HUES64 (cell line): ENCODE results near the gene PDGFD.

Experiments
- H3K27ac ChIP-seq: 2 replicates; pipeline ENCODE4 v1.7.0; 2013; ENCODE audit warnings: low read depth, low read length, inconsistent platforms
- H3K27me3 ChIP-seq: 2 replicates; pipeline ENCODE4 v1.6.1; 2013; ENCODE audit warnings: mild to moderate bottlenecking, low read length; ENCODE audit not compliant: insufficient read depth
- H3K36me3 ChIP-seq: 2 replicates; pipeline ENCODE4 v1.6.1; 2013; ENCODE audit warnings: mild to moderate bottlenecking, low read length; ENCODE audit not compliant: insufficient read depth
- H3K4me1 ChIP-seq: 2 replicates; pipeline ENCODE4 v1.6.1; 2013; ENCODE audit warnings: mild to moderate bottlenecking, low read length, moderate library complexity; ENCODE audit not compliant: insufficient read depth
- H3K4me3 ChIP-seq: 2 replicates; pipeline ENCODE4 v1.5.1; 2013; ENCODE audit warnings: mild to moderate bottlenecking, low read length, moderate library complexity
- H3K9ac ChIP-seq: 2 replicates; pipeline ENCODE4 v1.6.1; 2013; ENCODE audit warnings: mild to moderate bottlenecking, low read depth, low read length
- H3K9me3 ChIP-seq: 2 replicates; pipeline ENCODE4 v1.6.1; 2013; ENCODE audit warnings: low read depth, low read length; ENCODE audit not compliant: insufficient read depth
- WGBS: fragments of 150-250, 120-280 bp; methylation state at CpG from one replicate; pipeline ENCODE4 v1.1.7; 2013; ENCODE audit warnings: missing lambda C conversion rate; 5-methylcytosine and 5-hydroxymethylcytosine counted together

PDGFD gene

DNA sequence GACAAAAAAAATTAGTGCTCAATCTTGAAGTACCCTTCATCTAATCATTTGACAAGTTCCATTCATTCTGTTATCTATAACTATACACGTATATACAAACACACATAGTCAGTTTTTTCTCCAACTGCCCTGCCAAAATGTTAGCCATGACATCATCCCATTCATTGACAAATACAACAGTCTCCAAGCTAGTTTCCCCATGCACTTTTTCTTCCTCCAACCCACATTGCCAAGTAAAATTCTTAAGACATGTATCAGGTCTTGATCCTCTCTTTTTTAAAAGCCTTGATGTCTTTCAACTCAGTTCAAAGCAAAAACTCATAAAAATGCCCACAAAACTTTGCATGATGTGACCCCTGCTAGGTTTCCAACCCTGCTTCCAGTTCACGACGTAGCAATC is 69.4 kb downstream of the PDGFD start:
- no peak overlapping the region for H3K27ac ChIP-seq
- no peaks in the 10 kb centered on the region for H3K36me3 ChIP-seq
- WGBS: 92% methylated on average over 3 of the region's 3 CpGs

GRCh38 chr11:104093426-104094280 is 70.3 kb downstream of the PDGFD start:
- Histone ChIP-seq H3K9me3 (no peaks in the 10 kb centered on the region), H3K4me3 (no peak overlapping the region), H3K4me1 (no peaks in the 10 kb centered on the region), H3K27me3 (no peaks in the 10 kb centered on the region), H3K36me3 (no peaks in the 10 kb centered on the region), H3K9ac (no peak overlapping the region), H3K27ac (no peak overlapping the region)
- WGBS: 93% methylated on average over 4 of the region's 5 CpGs

More for the DNA sequence above, 69.4 kb downstream of the PDGFD start:
- Histone ChIP-seq H3K27me3 (no peaks in the 10 kb centered on the region), H3K4me1 (no peaks in the 10 kb centered on the region), H3K9me3 (no peaks in the 10 kb centered on the region), H3K4me3 (no peak overlapping the region), H3K9ac (no peak overlapping the region)

DNA sequence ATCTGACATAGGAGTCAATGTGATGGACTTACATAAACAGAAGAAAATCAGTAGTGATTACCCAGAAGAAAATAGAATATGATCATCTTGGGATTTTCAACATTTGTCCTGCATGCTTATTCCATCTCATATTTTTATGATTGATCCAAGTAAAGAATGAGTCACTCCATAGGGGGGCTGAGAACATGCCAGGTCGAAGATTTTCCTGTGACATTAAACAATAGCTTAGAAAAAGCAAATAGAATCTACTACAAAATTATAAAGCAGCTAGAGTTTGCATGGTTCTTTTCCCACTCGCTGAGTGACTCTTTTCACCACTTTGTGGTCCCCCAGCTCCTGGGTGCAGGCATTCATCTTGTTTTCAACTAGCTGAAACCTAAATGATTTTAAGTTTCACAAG is 71.2 kb downstream of the PDGFD start:
- WGBS: 92% methylated on average over 2 of the region's 2 CpGs
- Histone ChIP-seq H3K27ac (no peak overlapping the region), H3K4me3 (no peak overlapping the region), H3K36me3 (no peaks in the 10 kb centered on the region), H3K9me3 (no peaks in the 10 kb centered on the region), H3K27me3 (no peaks in the 10 kb centered on the region), H3K9ac (no peak overlapping the region), H3K4me1 (no peaks in the 10 kb centered on the region)

DNA sequence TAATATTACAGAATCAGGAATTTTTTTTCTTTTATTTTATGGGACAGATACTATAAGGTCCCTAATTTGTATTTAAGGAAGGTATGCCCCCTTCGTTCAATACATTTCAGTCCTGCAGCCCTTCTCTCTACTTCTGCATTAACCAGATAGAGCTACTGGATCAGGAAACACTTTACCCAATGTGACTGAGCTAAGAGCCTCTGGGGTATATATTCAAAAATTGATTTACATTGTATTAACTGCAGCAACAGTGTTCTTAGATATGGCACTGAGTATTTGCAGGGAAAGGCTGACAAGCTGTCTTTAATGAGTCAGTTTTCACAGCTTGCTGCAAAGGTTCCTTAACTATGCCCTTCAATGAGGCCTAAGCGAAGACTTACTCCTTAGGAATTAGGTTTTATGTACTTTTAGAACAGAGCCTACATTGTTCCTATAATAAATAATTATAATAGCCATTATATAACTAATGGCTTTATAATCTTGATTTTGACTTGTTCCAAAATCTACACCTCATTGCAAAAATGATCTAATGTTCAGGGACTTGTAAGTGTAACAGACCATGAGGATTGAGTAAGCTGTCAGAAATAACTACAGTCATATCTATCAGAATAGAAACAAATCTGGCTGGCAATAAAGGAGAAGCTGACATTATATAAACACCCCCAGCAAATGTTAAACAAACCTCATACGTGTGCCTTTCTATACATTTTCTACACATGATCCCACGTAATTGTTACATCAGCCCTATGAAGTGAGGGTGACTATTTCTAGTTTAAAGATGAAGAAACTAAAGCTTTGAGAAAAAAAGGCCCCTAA is 72.5 kb downstream of the PDGFD start:
- no peak overlapping the region for H3K9ac ChIP-seq
- H3K4me1 ChIP-seq: no peaks in the 10 kb centered on the region
- no peaks in the 10 kb centered on the region for H3K27me3 ChIP-seq
- no peaks in the 10 kb centered on the region for H3K9me3 ChIP-seq
- 93% methylated on average over 3 of the region's 4 CpGs for WGBS
- H3K4me3 ChIP-seq: no peak overlapping the region
- no peak overlapping the region for H3K27ac ChIP-seq
- no peaks in the 10 kb centered on the region for H3K36me3 ChIP-seq

DNA sequence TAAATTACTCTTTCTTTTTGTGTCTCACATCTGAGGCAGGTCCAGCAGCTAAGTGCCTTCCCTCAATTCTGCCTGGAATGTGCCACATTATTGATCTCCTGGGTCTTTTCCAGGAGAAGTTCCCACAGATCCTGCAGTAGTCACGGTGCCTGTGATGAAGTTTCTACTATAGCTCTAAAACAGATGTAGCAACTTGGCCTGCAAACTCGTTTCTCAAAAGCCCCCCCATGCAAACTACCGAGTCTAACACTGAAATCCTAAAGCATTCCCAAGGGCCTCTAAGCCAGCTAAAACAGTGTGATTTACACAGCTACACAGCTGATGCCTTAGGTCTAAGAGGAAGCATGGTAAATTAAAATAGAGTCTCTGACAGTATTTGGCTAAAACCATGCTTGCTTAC is 73.2 kb downstream of the PDGFD start:
- no peaks in the 10 kb centered on the region for H3K36me3 ChIP-seq
- no peak overlapping the region for H3K4me3 ChIP-seq
- H3K4me1 ChIP-seq: no peaks in the 10 kb centered on the region
- H3K9me3 ChIP-seq: no peaks in the 10 kb centered on the region
- H3K27me3 ChIP-seq: no peaks in the 10 kb centered on the region
- no peak overlapping the region for H3K27ac ChIP-seq
- H3K9ac ChIP-seq: no peak overlapping the region
- 84% methylated on average over 3 of the region's 3 CpGs for WGBS

DNA sequence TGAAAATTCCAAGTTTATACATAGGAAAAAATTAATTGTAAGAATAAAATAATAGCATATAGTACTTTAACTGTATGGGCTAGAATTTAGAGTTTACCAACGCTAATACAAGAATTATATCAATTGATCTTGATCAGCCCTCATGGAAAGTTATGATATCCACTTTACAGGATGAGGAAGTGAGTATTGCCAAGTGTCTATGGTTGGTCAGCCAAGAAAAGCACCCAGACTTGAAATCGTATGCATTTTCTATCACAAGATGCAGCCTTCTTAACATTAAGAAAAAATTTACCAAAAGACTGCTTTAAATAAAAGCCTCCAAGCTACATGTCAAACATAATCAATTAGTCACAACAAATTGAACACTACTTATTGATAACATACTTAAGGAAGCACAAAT is 74.5 kb downstream of the PDGFD start:
- Histone ChIP-seq H3K9me3 (no peaks in the 10 kb centered on the region), H3K4me3 (no peak overlapping the region)
- 95% methylated on average over 2 of the region's 2 CpGs for WGBS

DNA sequence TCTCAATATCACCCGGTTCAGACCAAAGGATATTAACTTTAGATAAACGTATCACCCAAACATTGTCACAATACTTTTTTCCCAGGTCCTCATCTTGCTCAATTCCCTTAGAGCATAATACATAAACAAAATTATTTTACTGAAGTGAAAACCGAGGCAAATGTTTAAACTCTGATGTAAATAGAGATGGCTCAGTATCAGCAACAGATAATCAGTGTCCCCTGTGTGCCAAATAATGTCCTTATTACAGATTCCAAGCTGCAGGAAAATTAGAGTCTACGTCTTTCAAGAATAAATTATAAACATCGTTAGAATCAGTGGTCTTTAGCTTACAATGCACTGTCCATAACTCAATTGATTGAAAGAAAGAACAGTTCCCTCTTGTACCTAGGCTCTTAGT is 77.3 kb downstream of the PDGFD start:
- 99% methylated on average over 5 of the region's 5 CpGs for WGBS
- no peaks in the 10 kb centered on the region for H3K27me3 ChIP-seq

More for the DNA sequence above, 74.5 kb downstream of the PDGFD start:
- Histone ChIP-seq H3K9ac (no peak overlapping the region), H3K4me1 (no peaks in the 10 kb centered on the region), H3K27ac (no peak overlapping the region), H3K36me3 (no peaks in the 10 kb centered on the region), H3K27me3 (no peaks in the 10 kb centered on the region)

GRCh38 chr11:104078995-104079394 is 85.0 kb downstream of the PDGFD start:
- H3K9ac ChIP-seq: no peak overlapping the region
- H3K27me3 ChIP-seq: no peaks in the 10 kb centered on the region
- H3K27ac ChIP-seq: no peak overlapping the region
- H3K36me3 ChIP-seq: no peaks in the 10 kb centered on the region
- no peaks in the 10 kb centered on the region for H3K9me3 ChIP-seq
- H3K4me3 ChIP-seq: no peak overlapping the region
- no peaks in the 10 kb centered on the region for H3K4me1 ChIP-seq

More for the DNA sequence above, 77.3 kb downstream of the PDGFD start:
- H3K4me1 ChIP-seq: no peaks in the 10 kb centered on the region
- no peak overlapping the region for H3K4me3 ChIP-seq
- no peaks in the 10 kb centered on the region for H3K9me3 ChIP-seq
- no peak overlapping the region for H3K9ac ChIP-seq
- H3K27ac ChIP-seq: no peak overlapping the region
- H3K36me3 ChIP-seq: no peaks in the 10 kb centered on the region

GRCh38 chr11:104078245-104078644 is 85.7 kb downstream of the PDGFD start:
- Histone ChIP-seq H3K27ac (no peak overlapping the region), H3K9me3 (no peaks in the 10 kb centered on the region), H3K36me3 (no peaks in the 10 kb centered on the region), H3K9ac (no peak overlapping the region), H3K27me3 (no peaks in the 10 kb centered on the region), H3K4me3 (no peak overlapping the region), H3K4me1 (no peaks in the 10 kb centered on the region)
- WGBS: 92% methylated on average over 3 of the region's 4 CpGs

DNA sequence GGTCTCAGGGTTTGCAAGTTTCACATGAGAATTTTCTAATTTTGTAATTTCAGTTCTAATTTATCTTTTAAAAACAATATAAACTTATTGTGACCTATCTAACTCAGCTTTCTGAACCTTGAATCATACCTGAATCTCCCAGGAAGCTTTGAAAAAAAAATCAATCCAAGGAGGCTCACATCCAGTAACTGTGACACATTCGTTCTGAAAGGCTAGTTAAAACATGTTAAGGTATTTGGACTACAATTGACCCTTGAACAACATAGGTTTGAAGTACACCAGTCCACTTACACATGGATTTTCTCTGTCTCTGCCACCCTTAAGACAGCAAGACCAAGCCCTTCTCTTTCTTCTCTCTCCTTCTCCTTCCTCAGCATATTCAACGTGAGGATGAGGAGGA is 87.5 kb downstream of the PDGFD start:
- H3K27me3 ChIP-seq: no peaks in the 10 kb centered on the region
- H3K9me3 ChIP-seq: no peaks in the 10 kb centered on the region
- no peak overlapping the region for H3K27ac ChIP-seq
- H3K4me1 ChIP-seq: no peaks in the 10 kb centered on the region
- H3K36me3 ChIP-seq: no peaks in the 10 kb centered on the region
- no peak overlapping the region for H3K4me3 ChIP-seq
- WGBS: 78% methylated on average over 1 of the region's 2 CpGs
- H3K9ac ChIP-seq: no peak overlapping the region

DNA sequence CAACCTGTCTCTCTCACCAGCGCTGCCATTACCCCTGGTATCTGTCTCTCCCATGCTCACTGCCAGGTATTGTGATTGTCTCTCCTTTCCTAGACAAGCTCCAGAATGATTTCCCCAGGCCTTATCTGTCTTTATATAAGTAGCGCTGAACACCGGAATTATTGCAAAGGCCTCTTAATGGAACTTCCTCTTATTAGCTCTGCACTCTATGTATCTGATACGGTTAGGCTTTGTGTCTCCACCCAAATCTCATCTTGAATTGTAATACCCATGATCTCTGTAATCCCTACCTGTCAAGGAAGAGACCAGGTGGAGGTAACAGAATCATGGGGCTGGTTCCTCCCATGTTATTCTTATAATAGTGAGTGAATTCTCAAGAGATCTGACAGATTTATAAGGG is 88.2 kb downstream of the PDGFD start:
- no peaks in the 10 kb centered on the region for H3K27me3 ChIP-seq
- no peaks in the 10 kb centered on the region for H3K9me3 ChIP-seq
- no peak overlapping the region for H3K27ac ChIP-seq
- whole genome bisulfite sequencing: 95% methylated on average over 4 of the region's 4 CpGs
- no peak overlapping the region for H3K9ac ChIP-seq
- H3K4me1 ChIP-seq: no peaks in the 10 kb centered on the region
- no peaks in the 10 kb centered on the region for H3K36me3 ChIP-seq
- H3K4me3 ChIP-seq: no peak overlapping the region
